ENCODE data around the gene LKAAEAR1. TPM values are rescaled to one million over a fixed set of nuclear protein-coding genes. Genes with fewer than 3 reads are reported as not detected.

Gene LKAAEAR1
- total and polyA plus RNA-seq, 2 of the 4 experiments (the other 2 are of a cell fraction) = 0.21 TPM; not detected in 1

DNA sequence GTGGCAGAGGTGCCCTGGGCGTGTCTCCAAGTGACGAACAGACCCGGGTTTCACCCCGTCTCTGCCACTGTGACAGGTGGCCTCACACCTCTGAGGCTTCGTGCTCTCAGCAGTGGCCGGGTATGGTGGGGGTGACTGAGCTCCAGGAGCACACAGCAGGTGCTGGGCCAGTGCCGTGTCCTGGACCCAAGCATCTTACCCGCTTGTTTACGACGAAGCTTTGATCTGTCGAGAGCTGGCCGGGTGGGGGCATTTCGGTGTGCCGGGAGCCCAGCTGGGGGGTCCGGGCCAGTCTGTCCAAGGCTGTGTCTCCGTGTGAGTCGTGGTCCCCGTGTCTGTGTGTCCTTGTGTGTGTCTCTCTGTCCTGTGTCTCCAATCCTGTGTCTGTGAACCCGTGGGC lies 7.1 kb upstream of the LKAAEAR1 start:
- no peak overlapping the region for H2BK5ac ChIP-seq (ENCODE audit: low read depth, low read length, poor library complexity, severe bottlenecking)
- no peak overlapping the region for H3K56ac ChIP-seq (ENCODE audit: extremely low read depth, insufficient read depth, low read length)
- no peak overlapping the region for H3K27ac ChIP-seq (ENCODE audit: insufficient read depth, low read length)
- H2AK5ac ChIP-seq (ENCODE audit: low read depth, low read length) = no peak overlapping the region
- no peaks in the 10 kb centered on the region for H3K79me1 ChIP-seq (ENCODE audit: low read depth in 1 of 2, low read length in 2 of 2)
- no peak overlapping the region for H2BK20ac ChIP-seq (ENCODE audit: low read depth, low read length)
- no peaks in the 10 kb centered on the region for H3K9me1 ChIP-seq (ENCODE audit: insufficient read depth, low read length)
- intact Hi-C loops (cut with micrococcal nuclease) = no loop called here
- no peak overlapping the region for H2BK15ac ChIP-seq (ENCODE audit: low read depth, low read length)
- peaks cover 7% of the 10 kb centered on the region; the same call in 1 of the 2 replicates for H3K9me3 ChIP-seq (ENCODE audit: control insufficient read depth, insufficient read depth, low read length)
- H3K36me3 ChIP-seq (ENCODE audit: control insufficient read depth, insufficient read depth, low read length) = no peaks in the 10 kb centered on the region
- H3K4ac ChIP-seq (ENCODE audit: low read depth, low read length) = no peak overlapping the region
- peaks cover 32% of the 10 kb centered on the region for H3K27me3 ChIP-seq (ENCODE audit: control insufficient read depth, insufficient read depth, low read length)
- no peak overlapping the region for H2BK120ac ChIP-seq (ENCODE audit: low read depth, low read length)
- H4K8ac ChIP-seq (ENCODE audit: low read depth in 2 of 2, low read length in 2 of 2) = no peak overlapping the region
- TF ChIP-seq POLR2A (IDR thresholded peaks at IDR 0.05; ENCODE audit: low read depth, low read length) (no peak), SMC3 (IDR thresholded peaks at IDR 0.05; ENCODE audit: low read depth, low read length) (no peak), RCOR1 (IDR thresholded peaks at IDR 0.05; ENCODE audit: insufficient replicate concordance, low read length) (no peak), NFE2L2 (IDR thresholded peaks at IDR 0.05; ENCODE audit: low read depth, low read length) (no peak)
- H3K14ac ChIP-seq (replicated peaks; ENCODE audit: low read depth, low read length) = no peak overlapping the region
- dilution Hi-C loops (cut with HindIII; ENCODE audit: low sequenced_read_pairs, unreplicated experiment) = no loop called here
- H3K4me3 ChIP-seq (ENCODE audit: insufficient read depth, low read depth, low read length) = no peak overlapping the region
- H4K5ac ChIP-seq (ENCODE audit: low read depth, low read length) = no peak overlapping the region
- no peak overlapping the region for H3K9ac ChIP-seq (ENCODE audit: low read depth, low read length)
- no peak overlapping the region for H4K91ac ChIP-seq (ENCODE audit: insufficient read depth, low read depth, low read length)
- ATAC-seq (ENCODE audit: low read depth) (no peak), DNase-seq (no peak)
- no peak overlapping the region for H2AK9ac ChIP-seq (replicated peaks; ENCODE audit: low read depth, low read length, poor library complexity)
- no peak overlapping the region for H3K18ac ChIP-seq (ENCODE audit: low read depth, low read length)
- 45% methylated on average over 10 of the region's 19 CpGs; no CpG with 5 or more reads in 1 of the 2 experiments for WGBS, 2 experiments (ENCODE audit: extremely low coverage in 2 of 2, insufficient read length in 1 of 2)
- CTCF ChIA-PET = no interaction called here
- no peak overlapping the region for H3K23ac ChIP-seq (ENCODE audit: low read depth, low read length)
- no TSS peak for BruUV-seq (replicated peaks)
- POLR2A ChIA-PET (ENCODE audit: unreplicated experiment) = no interaction called here
- no peak overlapping the region for H2AFZ ChIP-seq (replicated peaks; ENCODE audit: low read length, poor library complexity)
- no peaks in the 10 kb centered on the region for H3K4me1 ChIP-seq (ENCODE audit: control insufficient read depth, insufficient read depth, low read length)
- H4K20me1 ChIP-seq (ENCODE audit: insufficient read depth, low read length) = 0 out of 2 replicates have a peak, but pooled peaks cover 4% of the 10 kb centered on the region
- H3K4me2 ChIP-seq (ENCODE audit: low read depth, low read length) = no peak overlapping the region
- in situ Hi-C loops (cut with MboI; ENCODE audit: low sequenced_read_pairs) = no loop called here
